B cell (primary cell): Measurements from ENCODE around the gene FAM237A. TPM values are rescaled to one million over a fixed set of nuclear protein-coding genes. Genes with fewer than 3 reads are reported as not detected.

Experiments used
- ATAC-seq: fragments of 200-7000 bp; cut with Tn5 transposase; one replicate; pipeline ENCODE4 v1.10.0; 2021; ENCODE audit warnings: low read depth, mild to moderate bottlenecking, moderate number of reproducible peaks, moderate library complexity
- CTCF ChIA-PET: fragments of 350-600 bp; sonication (Branson Sonifier 250); formaldehyde crosslinking; loops from one replicate; lab custom pipeline; 2021; ENCODE audit warnings: antibody characterized with exemption, inconsistent platforms; lab: Charles Lee
- POLR2A ChIA-PET: fragments of 350-600 bp; sonication (Branson Sonifier 250); formaldehyde crosslinking; loops from one replicate; lab custom pipeline; 2021; ENCODE audit warnings: antibody characterized with exemption; lab: Charles Lee
- DNase-seq: peaks from one replicate; pipeline ENCODE4 v3.0.0; 2013
- H2AFZ ChIP-seq: 2 replicates; pipeline ENCODE4 v1.6.1; 2012; ENCODE audit warnings: mild to moderate bottlenecking, low read depth, low read length; ENCODE audit not compliant: insufficient read depth, poor library complexity, severe bottlenecking
- H3K27ac ChIP-seq, 2 donors: 1 replicate in 1 of 2; 2 replicates in 1 of 2; pipeline ENCODE4 v1.5.1; 2012 to 2013; ENCODE audit warnings: low read length in 2 of 2, mild to moderate bottlenecking in 2 of 2, moderate library complexity in 1 of 2
- H3K27me3 ChIP-seq, 4 experiments: fragments of 200-600 bp in 1 of 4; sonication (generic) in 1 of 4; replicated peaks in 1 of 4; 1 replicate in 2 of 4; 2 replicates in 2 of 4; pipeline versions ENCODE4 v1.6.1 to v1.7.0; 2013 to 2016; ENCODE audit warnings: low read length in 3 of 4, mild to moderate bottlenecking in 2 of 4, mixed read lengths in 1 of 4, moderate library complexity in 1 of 4; ENCODE audit not compliant: insufficient read depth in 4 of 4, control insufficient read depth in 3 of 4; ENCODE audit errors: control extremely low read depth in 1 of 4
- H3K36me3 ChIP-seq, 2 experiments: replicated peaks in 1 of 2; 1 replicate in 1 of 2; 2 replicates in 1 of 2; pipeline versions ENCODE4 v1.6.1 to v1.7.1; 2013; ENCODE audit warnings: low read length in 1 of 2; ENCODE audit not compliant: insufficient read depth in 2 of 2, control insufficient read depth in 1 of 2; ENCODE audit errors: control extremely low read depth in 1 of 2, extremely low read depth in 1 of 2
- H3K4me1 ChIP-seq, 2 donors: fragments of 200-600 bp in 1 of 2; sonication (generic) in 1 of 2; 1 replicate in 1 of 2; 2 replicates in 1 of 2; pipeline versions ENCODE4 v1.5.1 to v1.6.1; 2013 to 2017; ENCODE audit warnings: low read length in 2 of 2; ENCODE audit not compliant: control insufficient read depth in 2 of 2, insufficient read depth in 2 of 2
- H3K4me2 ChIP-seq: replicated peaks from 2 replicates; pipeline ENCODE3; 2012; ENCODE audit warnings: mild to moderate bottlenecking, low read depth, low read length; ENCODE audit not compliant: poor library complexity, severe bottlenecking
- H3K4me3 ChIP-seq, 5 experiments: fragments of 200-600 bp in 1 of 5; sonication (generic) in 1 of 5; 1 replicate in 3 of 5; 2 replicates in 2 of 5; pipeline versions ENCODE4 v1.5.1 to v1.7.0; 2011 to 2016; ENCODE audit warnings: low read length in 4 of 5, mild to moderate bottlenecking in 4 of 5, low read depth in 2 of 5, control low read depth in 1 of 5, moderate library complexity in 1 of 5; ENCODE audit not compliant: insufficient read depth in 1 of 5; ENCODE audit errors: control extremely low read depth in 1 of 5, extremely low read depth in 1 of 5
- H3K79me2 ChIP-seq: fragments of 200-600 bp; sonication (generic); one replicate; pipeline ENCODE4 v1.6.0; 2016; ENCODE audit warnings: low read length; ENCODE audit not compliant: control insufficient read depth, insufficient read depth
- H3K9ac ChIP-seq: fragments of 200-600 bp; sonication (generic); 2 replicates; pipeline ENCODE4 v1.6.1; 2017; ENCODE audit warnings: mild to moderate bottlenecking, low read length, moderate library complexity
- H3K9me3 ChIP-seq, 3 donors: one replicate each; pipeline versions ENCODE4 v1.6.1 to v1.7.1; 2013; ENCODE audit warnings: low read length in 2 of 3; ENCODE audit not compliant: control insufficient read depth in 2 of 3, insufficient read depth in 1 of 3; ENCODE audit errors: control extremely low read depth in 1 of 3
- H4K20me1 ChIP-seq: 2 replicates; pipeline ENCODE4 v1.6.0; 2012; ENCODE audit warnings: mild to moderate bottlenecking, low read length; ENCODE audit not compliant: insufficient read depth, control insufficient read depth, poor library complexity, severe bottlenecking
- H3K27ac Mint-ChIP-seq: one replicate; pipeline ENCODE4 v1.8.0; 2021; ENCODE audit warnings: mixed read lengths
- H3K27me3 Mint-ChIP-seq: one replicate; pipeline ENCODE4 v1.8.0; 2021; ENCODE audit warnings: mixed read lengths
- H3K4me1 Mint-ChIP-seq: one replicate; pipeline ENCODE4 v1.8.0; 2021; ENCODE audit warnings: mixed read lengths
- H3K4me3 Mint-ChIP-seq: one replicate; pipeline ENCODE4 v1.8.0; 2021; ENCODE audit warnings: mixed read lengths
- H3K9me3 Mint-ChIP-seq: one replicate; pipeline ENCODE4 v1.8.0; 2022; ENCODE audit warnings: mixed read lengths; ENCODE audit not compliant: insufficient read depth
- CTCF ChIP-seq: fragments of 200-600 bp; IDR thresholded peaks from one replicate; pipeline ENCODE4 v1.8.0; 2022; ENCODE audit warnings: antibody characterized with exemption, mild to moderate bottlenecking
- EZH2 ChIP-seq: IDR thresholded peaks from 2 replicates; pipeline ENCODE4 v1.6.1; 2012; ENCODE audit warnings: borderline replicate concordance, low read depth, mild to moderate bottlenecking, moderate library complexity, low read length; ENCODE audit not compliant: insufficient read depth, poor library complexity, severe bottlenecking
- WGBS: methylation state at CpG from one replicate; pipeline ENCODE4 v1.1.5; 2013; ENCODE audit warnings: missing lambda C conversion rate; ENCODE audit not compliant: insufficient coverage; 5-methylcytosine and 5-hydroxymethylcytosine counted together
- intact Hi-C: fragments of 100-400 bp; cut with micrococcal nuclease; formaldehyde crosslinking; loops from one replicate; pipeline ENCODE4 v1.10.0; 2022
- polyA plus RNA-seq: library from polyadenylated mRNA; depleted of rRNA; stranded (reverse); fragments of >200 nt; gene quantifications from 2 replicates; pipeline ENCODE4 v1.2.3, GENCODE V29; 2012
- total RNA-seq, 2 donors: library from RNA; stranded (reverse); fragments of 120-200 nt in 1 of 2; gene quantifications; 1 replicate in 1 of 2; 2 replicates in 1 of 2; pipeline versions ENCODE4 v1.2.3 to v1.2.4, GENCODE V29; 2013 to 2022

FAM237A gene
- total and polyA plus RNA-seq, 2 donors (not counting 1 experiment from before 2014, with no cell fraction given), result not detected

GRCh38 chr2:206696910-206697309 lies 54.6 kb downstream of the FAM237A start:
- H3K4me2 ChIP-seq, result no peak overlapping the region
- H3K36me3 ChIP-seq, result no peaks in the 10 kb centered on the region
- no peaks in the 10 kb centered on the region for H3K9me3 ChIP-seq
- DNase-seq (no peak), ATAC-seq (no peak)
- Mint-ChIP-seq H3K9me3 (no peaks in the 10 kb centered on the region), H3K4me1 (no peaks in the 10 kb centered on the region), H3K27me3 (peaks cover 30% of the 10 kb centered on the region), H3K27ac (no peak overlapping the region), H3K4me3 (no peak overlapping the region)
- POLR2A ChIA-PET, result no interaction called here
- intact Hi-C loops, result no loop called here
- no peaks in the 10 kb centered on the region for H4K20me1 ChIP-seq
- H3K4me1 ChIP-seq, result peaks cover 0 to 4% of the 10 kb centered on the region in 2 donors
- H2AFZ ChIP-seq, result no peak overlapping the region
- H3K27me3 ChIP-seq, result peaks cover 0 to 6% (median 3%) of the 10 kb centered on the region in 4 experiments
- no peak overlapping the region for H3K4me3 ChIP-seq
- H3K27ac ChIP-seq, result no peak overlapping the region
- TF ChIP-seq CTCF, result no peak
- no peak for TF ChIP-seq EZH2
- no peak overlapping the region for H3K9ac ChIP-seq
- no peaks in the 10 kb centered on the region for H3K79me2 ChIP-seq
- CTCF ChIA-PET, result interaction anchor here (0.5 to 1.5 kb wide), 2 partner anchors 712 to 1376 kb away, joined by 3 to 8 read pairs; no protein-coding TSS in a partner anchor

- H2AFZ ChIP-seq, result no peak overlapping the region
- H3K4me3 Mint-ChIP-seq, result no peak overlapping the region
- H3K27ac ChIP-seq, result no peak overlapping the region
- WGBS, result no CpG with 5 or more reads among the region's 3 CpGs
- no peak for ATAC-seq
- H3K27me3 ChIP-seq, result peaks cover 0 to 12% (median 3%) of the 10 kb centered on the region in 4 experiments
- no peak overlapping the region for H3K27ac Mint-ChIP-seq
- no peak for DNase-seq
- no peak overlapping the region for H3K9ac ChIP-seq
- ChIA-PET POLR2A (no interaction called here), CTCF (interaction anchor here (0.9 kb wide), 1 partner anchor 9 kb away, joined by 4 read pairs; no protein-coding TSS in a partner anchor)
- no peaks in the 10 kb centered on the region for H3K9me3 ChIP-seq
- H3K36me3 ChIP-seq, result no peaks in the 10 kb centered on the region
- H3K4me1 ChIP-seq, result peaks cover 0 to 4% of the 10 kb centered on the region in 2 donors
- H3K27me3 Mint-ChIP-seq, result peaks cover 40% of the 10 kb centered on the region
- no peaks in the 10 kb centered on the region for H3K9me3 Mint-ChIP-seq
- no peak overlapping the region for H3K4me3 ChIP-seq
- intact Hi-C loops, result no loop called here
- no peaks in the 10 kb centered on the region for H4K20me1 ChIP-seq
- no peak overlapping the region for H3K4me2 ChIP-seq
- H3K79me2 ChIP-seq, result no peaks in the 10 kb centered on the region
- TF ChIP-seq EZH2, result no peak
- TF ChIP-seq CTCF, result no peak
- no peaks in the 10 kb centered on the region for H3K4me1 Mint-ChIP-seq
These were observed 56.5 kb downstream of the FAM237A start for GRCh38 chr2:206698811-206699210.

Other genes with a start within 250 kb of the FAM237A start
- gene ADAM23, start 199.0 kb upstream of the FAM237A start, total RNA-seq, result 1.3 and 1.7 TPM in 2 replicates
- gene ADAM23, start 199.0 kb upstream of the FAM237A start, polyA plus RNA-seq, result 0.78 and 1.8 TPM in 2 replicates
- gene DYTN, start 75.9 kb downstream of the FAM237A start, total RNA-seq, result not detected in 2 replicates
- not detected in 2 replicates for gene DYTN, start 75.9 kb downstream of the FAM237A start, polyA plus RNA-seq
- gene MDH1B, start 122.8 kb downstream of the FAM237A start, total RNA-seq, result 0.34 TPM in 1 of 2 replicates, not detected in the other
- 0.17 TPM in 1 of 2 replicates, not detected in the other for gene MDH1B, start 122.8 kb downstream of the FAM237A start, polyA plus RNA-seq
- 20.6 and 24.5 TPM in 2 replicates for gene FASTKD2, start 123.1 kb downstream of the FAM237A start, total RNA-seq
- 16.0 and 16.8 TPM in 2 replicates for gene FASTKD2, start 123.1 kb downstream of the FAM237A start, polyA plus RNA-seq